NCI-H69 (cell line): ENCODE data around the gene ICA1.
A peak's percentile ranks its signal among the peaks of the same experiment; 100 is the strongest.

Experiments
- DNase-seq: peaks from one replicate; lab custom pipeline; 2025; lab: John Stamatoyannopoulos, UW

Gene ICA1

GRCh38 chr7:8200717-8201116, 61.2 kb downstream of the ICA1 start:
- no peak for DNase-seq

- no peak for DNase-seq
Observed at GRCh38 chr7:8200316-8200715, 61.7 kb downstream of the ICA1 start.

GRCh38 chr7:8197994-8198698, 63.8 kb downstream of the ICA1 start:
- DNase-seq, result no peak

GRCh38 chr7:8192897-8193296, 69.1 kb downstream of the ICA1 start:
- DNase-seq, result no peak

GRCh38 chr7:8190119-8190895, 71.7 kb downstream of the ICA1 start:
- peak; percentile 73 for DNase-seq

- peak; percentile 61 for DNase-seq
Observed at GRCh38 chr7:8189625-8190024, 72.3 kb downstream of the ICA1 start.

- DNase-seq, result peak; percentile 71
Observed at GRCh38 chr7:8185926-8186683, 75.9 kb downstream of the ICA1 start.

- DNase-seq, result peak; percentile 36
Observed at GRCh38 chr7:8184221-8184620, 77.7 kb downstream of the ICA1 start.

GRCh38 chr7:8179486-8179885, 82.5 kb downstream of the ICA1 start:
- DNase-seq, result no peak

- no peak for DNase-seq
Observed at GRCh38 chr7:8178353-8178752, 83.6 kb downstream of the ICA1 start.

- no peak for DNase-seq
Observed at GRCh38 chr7:8177109-8177933, 84.6 kb downstream of the ICA1 start.

GRCh38 chr7:8176370-8177081, 85.4 kb downstream of the ICA1 start:
- DNase-seq, result no peak

GRCh38 chr7:8175929-8176369, 86.0 kb downstream of the ICA1 start:
- DNase-seq, result no peak

- no peak for DNase-seq
Observed at GRCh38 chr7:8172372-8173354, 89.3 kb downstream of the ICA1 start.

- DNase-seq, result no peak
Observed at GRCh38 chr7:8169171-8169570, 92.8 kb downstream of the ICA1 start.

GRCh38 chr7:8168336-8168735, 93.6 kb downstream of the ICA1 start:
- DNase-seq, result no peak

GRCh38 chr7:8165150-8165549, 96.8 kb downstream of the ICA1 start:
- no peak for DNase-seq

GRCh38 chr7:8162181-8162580, 99.8 kb downstream of the ICA1 start:
- no peak for DNase-seq

GRCh38 chr7:8161364-8161828, 100.6 kb downstream of the ICA1 start:
- DNase-seq, result no peak
